Activated naive CD4-positive, alpha-beta T cell treated with anti-CD3 and anti-CD28 coated beads, Interleukin-2, amount 50 U/mL, for 72 hours (primary cell): ENCODE measurements around the gene TMEM41A. TPM values are rescaled to one million over a fixed set of nuclear protein-coding genes. Genes with fewer than 3 reads are reported as not detected.
A peak's percentile ranks its signal among the peaks of the same experiment; 100 is the strongest.
"Not testable (repeated sequence)": the region's sequence is repeated elsewhere in the genome, so short reads cannot be mapped to it uniquely, and the experiment has no call there.

Source experiments
- ATAC-seq, 2 donors: fragments of 150-1000 bp; cut with Tn5 transposase; 2 replicates each; pipeline ENCODE4 v1.10.0; 2021; ENCODE audit warnings: mild to moderate bottlenecking in 2 of 2, moderate library complexity in 2 of 2
- DNase-seq, 2 donors: peaks; one replicate each; pipeline ENCODE4 v3.0.0; 2021 to 2022; ENCODE audit warnings: low spot score in 2 of 2
- H3K27ac Mint-ChIP-seq, 2 donors: one replicate each; pipeline ENCODE4 v1.8.0; 2022; ENCODE audit warnings: mild to moderate bottlenecking in 2 of 2, mixed read lengths in 2 of 2
- H3K36me3 Mint-ChIP-seq, 2 donors: one replicate each; pipeline ENCODE4 v1.8.0; 2022; ENCODE audit warnings: mixed read lengths in 2 of 2
- H3K9me3 Mint-ChIP-seq, 2 donors: one replicate each; pipeline ENCODE4 v1.8.0; 2022; ENCODE audit warnings: mixed read lengths in 2 of 2
- total RNA-seq, 2 donors: library from RNA; stranded (reverse); gene quantifications; one replicate each; pipeline ENCODE4 v1.2.3, GENCODE V29; 2022

TMEM41A gene
- total RNA-seq, 2 donors from 2014 or later: 9.4 to 26.6 TPM

DNA sequence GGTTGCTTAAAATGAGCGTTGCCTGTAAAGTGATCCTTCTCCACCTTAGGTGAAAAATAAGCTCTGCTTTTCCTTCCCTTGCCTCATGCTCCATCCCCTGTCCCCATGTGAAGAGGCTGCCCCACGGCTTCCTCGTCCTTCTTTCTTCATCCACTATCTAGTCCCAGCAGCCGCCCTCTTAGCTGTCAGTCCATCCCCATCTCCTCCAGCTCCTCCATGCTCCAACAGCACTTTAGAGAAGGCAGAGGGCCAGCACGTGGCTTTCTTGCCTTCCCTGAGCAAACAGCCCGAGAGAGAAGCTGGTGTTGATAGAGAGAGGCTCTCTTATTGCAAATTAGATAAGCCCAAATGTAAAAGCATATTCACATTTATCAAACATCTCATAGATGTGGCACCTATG, 9.0 kb upstream of the TMEM41A start:
- ATAC-seq (no peak), DNase-seq (no peak)
- Mint-ChIP-seq H3K9me3 (no peaks in the 10 kb centered on the region), H3K27ac (no peak overlapping the region), H3K36me3 (no peaks in the 10 kb centered on the region)

GRCh38 chr3:185504636-185505035, 5.8 kb upstream of the TMEM41A start:
- Mint-ChIP-seq H3K9me3 (no peaks in the 10 kb centered on the region), H3K36me3 (no peaks in the 10 kb centered on the region), H3K27ac (no peak overlapping the region)
- DNase-seq: no peak
- peak in 1 of 2 donors; percentile 4 for ATAC-seq

DNA sequence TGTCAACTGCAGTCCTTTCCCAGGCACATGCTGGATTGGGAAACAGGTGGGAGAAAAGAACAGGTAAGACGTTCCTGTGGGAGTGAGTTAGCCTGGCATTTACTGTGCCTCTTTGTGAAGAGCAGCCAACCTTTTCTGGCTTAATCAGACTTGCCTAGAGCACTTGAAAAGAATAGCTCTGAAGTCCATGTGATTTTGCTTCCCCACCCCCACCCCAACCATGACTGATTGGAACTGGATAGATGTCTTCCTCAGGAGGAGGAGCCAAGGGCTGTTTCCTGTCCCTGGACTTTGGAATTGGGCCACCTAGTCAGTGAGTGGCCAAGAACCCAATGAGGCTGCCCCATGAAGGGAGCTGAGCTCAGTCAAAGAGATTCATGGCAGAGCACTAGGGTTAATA, 4.7 kb upstream of the TMEM41A start:
- DNase-seq (no peak), ATAC-seq (no peak)
- Mint-ChIP-seq H3K27ac (no peak overlapping the region), H3K36me3 (no peaks in the 10 kb centered on the region), H3K9me3 (no peaks in the 10 kb centered on the region)

DNA sequence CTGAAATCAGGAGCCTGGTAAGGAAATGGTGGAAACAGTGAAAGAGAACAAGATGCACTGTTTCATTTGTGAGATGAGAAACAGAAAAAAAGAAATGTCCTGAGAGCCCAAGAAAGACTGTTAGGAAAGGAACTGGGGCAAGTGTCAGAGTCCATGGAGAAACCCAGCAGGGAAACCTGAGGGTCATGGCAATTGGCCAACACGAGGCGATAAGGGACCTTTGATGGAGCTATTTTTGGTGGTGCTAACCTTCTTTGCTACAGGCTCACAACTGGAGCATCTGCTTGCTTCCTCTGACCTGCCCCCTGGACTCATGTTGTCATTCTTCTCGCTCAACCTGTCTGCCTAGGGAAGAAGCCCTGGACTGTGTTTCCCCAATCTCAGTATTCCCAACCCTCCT, 4.2 kb upstream of the TMEM41A start:
- DNase-seq: no peak
- H3K36me3 Mint-ChIP-seq: peaks cover 0 to 4% of the 10 kb centered on the region in 2 donors
- no peaks in the 10 kb centered on the region for H3K9me3 Mint-ChIP-seq
- no peak overlapping the region for H3K27ac Mint-ChIP-seq
- no peak for ATAC-seq

GRCh38 chr3:185490241-185490640, 8.6 kb downstream of the TMEM41A start:
- ATAC-seq: no peak
- DNase-seq: no peak
- Mint-ChIP-seq H3K36me3 (peaks cover 20% of the 10 kb centered on the region in 2 donors), H3K9me3 (no peaks in the 10 kb centered on the region), H3K27ac (peak overlapping the region in 1 of 2 donors; percentile 36)

DNA sequence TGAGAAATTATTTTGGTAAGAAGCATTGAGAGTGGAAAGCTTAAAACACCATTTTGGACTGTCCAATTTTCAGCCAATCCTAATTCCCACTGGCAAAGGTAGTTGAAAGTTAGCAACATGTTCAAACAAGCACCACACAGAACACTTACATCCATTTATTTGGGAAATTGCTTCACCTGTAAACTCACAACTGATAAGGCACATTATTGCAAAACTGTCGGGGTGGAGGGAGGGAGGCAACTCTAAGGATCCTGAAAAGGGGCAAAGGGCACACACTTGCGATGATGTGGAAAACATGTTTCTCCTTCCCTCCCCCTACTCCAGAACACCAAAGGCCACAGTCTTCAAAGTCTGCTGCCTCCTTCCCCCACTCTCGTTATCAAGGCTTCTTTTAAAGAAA, 9.4 kb downstream of the TMEM41A start:
- no peaks in the 10 kb centered on the region for H3K9me3 Mint-ChIP-seq
- peaks cover 15 to 24% of the 10 kb centered on the region in 2 donors for H3K36me3 Mint-ChIP-seq
- H3K27ac Mint-ChIP-seq: no peak overlapping the region
- no peak for ATAC-seq
- no peak for DNase-seq

- ATAC-seq (no peak), DNase-seq (no peak)
- H3K36me3 Mint-ChIP-seq: peaks cover 11 to 19% of the 10 kb centered on the region in 2 donors
- no peaks in the 10 kb centered on the region for H3K9me3 Mint-ChIP-seq
- H3K27ac Mint-ChIP-seq: no peak overlapping the region
These were observed 10.4 kb downstream of the TMEM41A start for GRCh38 chr3:185488465-185488864.

GRCh38 chr3:185486394-185486793, 12.4 kb downstream of the TMEM41A start:
- Mint-ChIP-seq H3K27ac (no peak overlapping the region), H3K9me3 (no peaks in the 10 kb centered on the region), H3K36me3 (peaks cover 21 to 35% of the 10 kb centered on the region in 2 donors)
- DNase-seq (no peak), ATAC-seq (no peak)

DNA sequence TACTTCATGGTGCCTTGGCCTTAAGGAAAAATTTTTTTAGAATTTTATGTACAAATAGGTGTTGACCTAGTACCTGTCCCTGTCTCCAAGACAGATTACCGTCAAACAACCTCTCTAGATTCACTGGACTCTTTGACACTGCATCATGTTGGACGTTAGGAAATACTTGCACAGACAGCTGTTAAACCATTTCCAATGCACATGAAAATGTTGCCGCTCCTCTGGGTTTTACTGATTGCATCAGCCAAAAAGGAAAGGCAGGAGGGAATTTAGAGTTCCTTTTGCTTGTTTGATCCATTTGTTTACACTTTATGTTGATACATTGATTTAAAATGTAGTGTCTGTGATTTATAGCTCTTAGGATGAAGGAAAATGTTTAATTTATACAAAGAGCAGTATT, 14.5 kb downstream of the TMEM41A start:
- Mint-ChIP-seq H3K9me3 (peaks cover 0 to 7% of the 10 kb centered on the region in 2 donors), H3K27ac (no peak overlapping the region), H3K36me3 (peaks cover 30 to 56% of the 10 kb centered on the region in 2 donors)
- DNase-seq (no peak), ATAC-seq (no peak)

DNA sequence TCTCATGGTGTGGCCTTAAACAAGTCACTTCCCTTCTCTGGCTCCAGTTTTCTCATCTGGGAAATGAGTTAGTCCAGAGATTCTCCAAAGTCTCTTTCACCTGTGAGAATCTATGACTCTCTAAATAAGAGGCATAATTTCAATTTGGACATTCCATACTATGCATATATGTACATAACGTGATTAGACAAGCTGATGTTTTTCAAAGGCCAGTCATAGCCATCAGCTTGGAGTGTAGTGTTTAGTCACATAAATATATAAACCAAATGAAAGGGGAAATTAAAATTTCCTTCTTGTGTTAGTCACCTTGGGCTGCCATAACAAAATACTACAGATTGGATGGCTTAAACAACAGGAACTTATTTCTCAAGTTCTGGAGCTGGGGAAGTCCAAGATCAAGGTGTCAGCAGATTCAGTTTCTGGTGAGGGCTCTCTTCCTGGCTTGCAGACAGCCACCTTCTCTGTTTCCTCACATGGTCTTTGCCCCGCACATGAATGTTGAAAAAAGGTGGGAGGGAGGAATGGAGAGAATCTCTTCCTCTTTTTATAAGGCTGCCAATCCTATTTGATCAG, 19.4 kb downstream of the TMEM41A start:
- Mint-ChIP-seq H3K36me3 (peaks cover 19 to 38% of the 10 kb centered on the region in 2 donors), H3K9me3 (peaks cover 0 to 7% of the 10 kb centered on the region in 2 donors), H3K27ac (no peak overlapping the region)
- DNase-seq (no peak), ATAC-seq (no peak)

GRCh38 chr3:185477316-185477715, 21.5 kb downstream of the TMEM41A start:
- no peak for ATAC-seq
- Mint-ChIP-seq H3K27ac (no peak overlapping the region), H3K9me3 (peaks cover 0 to 7% of the 10 kb centered on the region in 2 donors), H3K36me3 (peaks cover 20 to 36% of the 10 kb centered on the region in 2 donors)
- no peak for DNase-seq

- not testable (repeated sequence) for H3K9me3 Mint-ChIP-seq, H3K27ac Mint-ChIP-seq, ATAC-seq, DNase-seq
- peaks cover 10 to 18% of the 10 kb centered on the region in 2 donors for H3K36me3 Mint-ChIP-seq
These were observed 23.9 kb downstream of the TMEM41A start for GRCh38 chr3:185474922-185475321.

- Mint-ChIP-seq H3K36me3 (peaks cover 10% of the 10 kb centered on the region in 2 donors), H3K27ac (no peak overlapping the region), H3K9me3 (no peaks in the 10 kb centered on the region)
- no peak for DNase-seq
- no peak for ATAC-seq
These were observed 25.5 kb downstream of the TMEM41A start for GRCh38 chr3:185473290-185473815.

- no peaks in the 10 kb centered on the region for H3K9me3 Mint-ChIP-seq
- H3K27ac Mint-ChIP-seq: no peak overlapping the region
- ATAC-seq: no peak
- no peak for DNase-seq
- H3K36me3 Mint-ChIP-seq: peaks cover 10 to 15% of the 10 kb centered on the region in 2 donors
These were observed 28.5 kb downstream of the TMEM41A start for GRCh38 chr3:185470323-185470722.

GRCh38 chr3:185469542-185469941, 29.3 kb downstream of the TMEM41A start:
- Mint-ChIP-seq H3K27ac (no peak overlapping the region), H3K9me3 (no peaks in the 10 kb centered on the region), H3K36me3 (peaks cover 10 to 15% of the 10 kb centered on the region in 2 donors)
- ATAC-seq (no peak), DNase-seq (no peak)

- H3K9me3 Mint-ChIP-seq, H3K27ac Mint-ChIP-seq: not testable (repeated sequence)
These were observed 32.7 kb downstream of the TMEM41A start for GRCh38 chr3:185466123-185466522.

DNA sequence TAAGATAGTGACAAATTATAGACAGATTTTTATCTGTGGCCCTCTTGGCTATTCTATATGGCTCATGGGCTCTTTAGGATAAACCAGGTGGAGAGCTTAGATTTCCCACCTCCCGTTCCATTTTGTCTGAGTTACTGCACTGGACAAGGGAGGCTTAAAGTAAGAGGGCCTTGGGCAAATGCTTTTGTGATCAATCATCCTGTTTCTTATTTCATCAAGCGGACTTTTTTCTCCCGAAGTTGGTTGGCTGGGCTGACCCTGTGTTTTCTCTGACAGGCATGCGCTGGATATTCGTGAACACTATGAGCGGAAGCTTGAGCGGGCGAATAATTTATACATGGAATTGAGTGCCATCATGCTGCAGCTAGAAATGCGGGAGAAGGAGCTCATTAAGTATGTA, 33.4 kb downstream of the TMEM41A start:
- Mint-ChIP-seq H3K27ac (no peak overlapping the region), H3K9me3 (no peaks in the 10 kb centered on the region), H3K36me3 (peaks cover 0 to 5% of the 10 kb centered on the region in 2 donors)
- ATAC-seq: no peak
- no peak for DNase-seq

More at GRCh38 chr3:185466123-185466522, 32.7 kb downstream of the TMEM41A start:
- ATAC-seq, DNase-seq, H3K36me3 Mint-ChIP-seq: not testable (repeated sequence)

DNA sequence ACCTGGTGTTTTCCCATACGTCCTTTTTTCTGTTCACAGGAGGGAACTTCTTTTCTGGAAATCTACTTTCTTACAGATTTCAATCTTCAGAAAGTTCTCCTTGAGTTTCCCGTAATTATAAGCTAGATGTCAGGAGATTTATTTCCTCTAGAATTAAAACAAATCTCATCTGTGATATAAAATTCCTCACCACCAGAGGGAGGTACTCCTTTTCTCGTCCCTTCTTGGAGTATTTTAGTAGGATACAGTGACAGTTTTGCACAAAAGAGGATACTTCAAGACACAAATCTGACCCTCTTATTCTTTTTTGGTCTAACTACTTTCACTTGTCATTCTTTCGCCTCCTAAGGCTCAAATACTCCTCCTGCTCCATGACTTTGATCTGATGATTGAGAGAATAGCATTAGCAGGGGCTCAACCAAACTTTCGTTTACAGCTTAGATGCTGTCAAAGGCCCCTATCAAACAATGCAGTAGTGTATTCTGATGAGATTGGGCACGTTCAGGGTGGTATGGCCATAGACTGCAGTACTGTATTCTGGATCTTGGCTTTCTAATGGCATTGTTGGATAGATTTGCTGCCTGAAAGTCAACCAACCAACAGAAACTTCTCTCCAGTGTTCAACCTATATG, 38.0 kb downstream of the TMEM41A start:
- Mint-ChIP-seq H3K27ac (no peak overlapping the region), H3K9me3 (no peaks in the 10 kb centered on the region), H3K36me3 (peaks cover 0 to 2% of the 10 kb centered on the region in 2 donors)
- DNase-seq (no peak), ATAC-seq (no peak)
